Endothelial cell of umbilical vein (primary cell): ENCODE measurements around the gene PGRMC2. TPM values are rescaled to one million over a fixed set of nuclear protein-coding genes. Genes with fewer than 3 reads are reported as not detected.

ENCODE experiments used
- BruUV-seq: library from RNA; stranded (reverse); fragments of 400-500 nt; replicated peaks from 2 replicates; lab custom pipeline; 2021; lab: Mats Ljungman, UMichigan
- CTCF ChIA-PET: fragments of 300-600, 350-600 bp; sonication (Branson Sonifier 250); formaldehyde crosslinking; loops from one replicate; lab custom pipeline; 2021; ENCODE audit warnings: antibody characterized with exemption, inconsistent platforms; lab: Charles Lee
- POLR2A ChIA-PET: fragments of 300-600, 350-600 bp; sonication (Branson Sonifier 250); formaldehyde crosslinking; loops from one replicate; lab custom pipeline; 2021; ENCODE audit warnings: antibody characterized with exemption, inconsistent platforms; lab: Charles Lee
- DNase-seq: peaks from one replicate; pipeline ENCODE4 v3.0.0-alpha.2; 2011; ENCODE audit warnings: low read depth, low spot score
- FAIRE-seq: peaks from 2 replicates; lab custom pipeline; 2011; peaks lifted over from hg19 to GRCh38; lab: Jason Lieb, UNC
- H2AFZ ChIP-seq: 2 replicates; pipeline ENCODE4 v1.6.0; 2012; ENCODE audit warnings: low read depth, low read length, control low read depth, inconsistent platforms
- H3K27ac ChIP-seq: 2 replicates; pipeline ENCODE4 v1.5.1; 2011; ENCODE audit warnings: low read depth, mild to moderate bottlenecking, control low read depth, low read length, moderate library complexity; ENCODE audit not compliant: insufficient read depth
- H3K27me3 ChIP-seq, 2 experiments: 2 replicates each; pipeline versions ENCODE4 v1.6.0 to v1.6.1; 2011; ENCODE audit warnings: low read length in 2 of 2, mixed read lengths in 1 of 2; ENCODE audit not compliant: control insufficient read depth in 2 of 2, insufficient read depth in 2 of 2
- H3K36me3 ChIP-seq, 2 experiments: 2 replicates in 1 of 2; 3 replicates in 1 of 2; pipeline ENCODE4 v1.5.1; 2011; ENCODE audit warnings: low read length in 2 of 2, mild to moderate bottlenecking in 1 of 2, moderate library complexity in 1 of 2; ENCODE audit not compliant: control insufficient read depth in 2 of 2, insufficient read depth in 2 of 2; ENCODE audit errors: extremely low read depth in 1 of 2
- H3K4me1 ChIP-seq: 3 replicates; pipeline ENCODE4 v1.5.1; 2011; ENCODE audit warnings: mild to moderate bottlenecking, low read length; ENCODE audit not compliant: control insufficient read depth, insufficient read depth; ENCODE audit errors: extremely low read depth
- H3K4me2 ChIP-seq: 2 replicates; pipeline ENCODE4 v1.6.1; 2011; ENCODE audit warnings: low read length, control low read depth, mixed read lengths; ENCODE audit not compliant: insufficient read depth
- H3K4me3 ChIP-seq, 3 experiments: fragments of 200-600 bp in 1 of 3; sonication (generic), shearing (Covaris generic) in 1 of 3; replicated peaks in 1 of 3; 2 replicates each; pipeline ENCODE4 v1.5.1; 2011 to 2016; ENCODE audit warnings: control low read depth in 3 of 3, low read length in 3 of 3, mild to moderate bottlenecking in 2 of 3, inconsistent platforms in 1 of 3, low read depth in 1 of 3, moderate library complexity in 1 of 3; ENCODE audit not compliant: insufficient read depth in 1 of 3
- H3K79me2 ChIP-seq: 2 replicates; pipeline ENCODE4 v1.6.0; 2012; ENCODE audit warnings: low read length, inconsistent platforms; ENCODE audit not compliant: control insufficient read depth, insufficient read depth
- H3K9ac ChIP-seq: replicated peaks from 2 replicates; pipeline ENCODE3; 2011; ENCODE audit warnings: low read length, control low read depth; ENCODE audit not compliant: insufficient read depth; ENCODE audit errors: extremely low read depth
- H3K9me1 ChIP-seq: replicated peaks from 3 replicates; pipeline ENCODE4 v1.6.0; 2011; ENCODE audit warnings: mild to moderate bottlenecking, low read length; ENCODE audit not compliant: control insufficient read depth, insufficient read depth; ENCODE audit errors: extremely low read depth
- H3K9me3 ChIP-seq: replicated peaks from 2 replicates; pipeline ENCODE4 v1.5.1; 2012; ENCODE audit warnings: low read length, inconsistent platforms; ENCODE audit not compliant: control insufficient read depth, insufficient read depth
- H4K20me1 ChIP-seq: replicated peaks from 2 replicates; pipeline ENCODE3; 2011; ENCODE audit warnings: mild to moderate bottlenecking, low read length; ENCODE audit not compliant: control insufficient read depth, insufficient read depth; ENCODE audit errors: extremely low read depth
- EZH2 ChIP-seq: IDR thresholded peaks from 2 replicates; pipeline ENCODE4 v1.6.1; 2012; ENCODE audit warnings: borderline replicate concordance, low read depth, mild to moderate bottlenecking, moderate library complexity, low read length, inconsistent platforms; ENCODE audit not compliant: severe bottlenecking
- FOS ChIP-seq: IDR thresholded peaks from 2 replicates; pipeline ENCODE4 v1.6.1; 2011; ENCODE audit warnings: mild to moderate bottlenecking, low read length, moderate library complexity, borderline replicate concordance; ENCODE audit not compliant: insufficient read depth
- GATA2 ChIP-seq: IDR thresholded peaks from 2 replicates; pipeline ENCODE4 v1.7.0; 2011; ENCODE audit warnings: low read depth, mild to moderate bottlenecking, moderate library complexity, mixed read lengths, low read length; ENCODE audit not compliant: insufficient read length, insufficient read depth
- JUN ChIP-seq: IDR thresholded peaks from 2 replicates; pipeline ENCODE4 v1.6.1; 2011; ENCODE audit warnings: borderline replicate concordance, low read depth; ENCODE audit not compliant: insufficient read length, insufficient read depth
- MYC ChIP-seq: IDR thresholded peaks from one replicate; pipeline ENCODE4 v1.6.1; 2011; ENCODE audit warnings: mild to moderate bottlenecking, low read depth, low read length
- POLR2A ChIP-seq: IDR thresholded peaks from 2 replicates; pipeline ENCODE4 v1.6.1; 2012; ENCODE audit warnings: low read depth, mild to moderate bottlenecking, control low read depth, low read length
- POLR2AphosphoS5 ChIP-seq: IDR thresholded peaks from 2 replicates; pipeline ENCODE4 v1.6.1; 2012; ENCODE audit warnings: low read depth, mild to moderate bottlenecking, control low read depth, low read length, moderate library complexity; ENCODE audit not compliant: insufficient read depth
- dilution Hi-C: fragments of 300-500 bp; cut with MboI; formaldehyde crosslinking; loops from one replicate; pipeline ENCODE4 v1.15.0; 2019; ENCODE audit warnings: low sequenced_read_pairs; ENCODE audit not compliant: extremely low pct_ligation_motif_present
- intact Hi-C: fragments of 100-400 bp; cut with micrococcal nuclease; formaldehyde crosslinking; loops from one replicate; pipeline ENCODE4 v1.10.0; 2022
- polyA plus RNA-seq, 4 experiments: library from polyadenylated mRNA; depleted of rRNA in 3 of 4; stranded (reverse) in 3 of 4; unstranded in 1 of 4; fragments of >200 nt; gene quantifications; 2 replicates each; pipeline versions ENCODE4 v1.2.1 to v1.2.3, GENCODE V29; 2011 to 2012; ENCODE audit warnings: missing spikeins in 1 of 4
- total RNA-seq: library from RNA; stranded (reverse); gene quantifications from 2 replicates; pipeline ENCODE4 v1.2.3, GENCODE V29; 2021
- TF ChIP-seq, protein P1 (sequence below), 2 donors: IDR thresholded peaks; 1 replicate in 1 of 2; 2 replicates in 1 of 2; pipeline ENCODE4 v1.5.1; 2011; ENCODE audit warnings: low read length in 2 of 2, mild to moderate bottlenecking in 2 of 2, moderate library complexity in 2 of 2, control low read depth in 1 of 2, inconsistent platforms in 1 of 2, low read depth in 1 of 2; ENCODE audit not compliant: insufficient read depth in 1 of 2; ENCODE audit errors: extremely low read depth in 1 of 2
- TF ChIP-seq, protein P2 (sequence below): IDR thresholded peaks from 2 replicates; pipeline ENCODE4 v1.6.1; 2011; ENCODE audit not compliant: insufficient read depth, insufficient read length

Gene PGRMC2
- total and polyA plus RNA-seq, 2 donors (not counting 3 experiments of a cell fraction or from before 2014, with no cell fraction given), result 10.1 to 63.4 TPM

DNA sequence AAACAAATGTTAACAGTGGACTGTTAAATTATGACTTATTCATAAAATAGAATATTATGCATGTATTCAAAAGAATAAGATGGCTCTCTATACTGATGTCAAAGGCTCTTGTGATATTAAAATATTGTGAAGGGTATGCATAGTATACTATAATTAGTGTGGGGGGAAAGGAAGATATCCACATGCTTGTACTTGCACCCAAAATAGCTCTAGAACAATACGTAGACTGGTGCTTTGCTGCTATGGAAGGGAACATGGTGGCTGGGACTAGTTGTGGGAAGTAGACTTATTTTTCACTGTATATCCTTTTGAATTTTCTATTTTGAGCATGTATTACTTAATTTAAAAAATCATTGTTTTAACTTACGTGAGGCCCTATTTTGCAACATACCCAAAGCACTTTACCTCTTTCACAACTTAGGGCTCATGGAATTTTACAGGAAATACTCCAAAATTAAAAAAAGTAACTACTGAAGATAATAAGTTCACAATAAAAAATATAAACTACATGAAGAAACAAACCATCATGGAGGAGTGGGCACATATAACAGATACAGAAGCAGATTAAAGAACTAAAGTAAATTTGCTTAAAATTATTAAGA, 7.9 kb downstream of the PGRMC2 start:
- no TSS peak for BruUV-seq
- TF ChIP-seq MYC (no peak), FOS (no peak), EZH2 (no peak), GATA2 (no peak), JUN (no peak), POLR2AphosphoS5 (no peak), POLR2A (no peak)
- TF ChIP-seq, protein P1, sequence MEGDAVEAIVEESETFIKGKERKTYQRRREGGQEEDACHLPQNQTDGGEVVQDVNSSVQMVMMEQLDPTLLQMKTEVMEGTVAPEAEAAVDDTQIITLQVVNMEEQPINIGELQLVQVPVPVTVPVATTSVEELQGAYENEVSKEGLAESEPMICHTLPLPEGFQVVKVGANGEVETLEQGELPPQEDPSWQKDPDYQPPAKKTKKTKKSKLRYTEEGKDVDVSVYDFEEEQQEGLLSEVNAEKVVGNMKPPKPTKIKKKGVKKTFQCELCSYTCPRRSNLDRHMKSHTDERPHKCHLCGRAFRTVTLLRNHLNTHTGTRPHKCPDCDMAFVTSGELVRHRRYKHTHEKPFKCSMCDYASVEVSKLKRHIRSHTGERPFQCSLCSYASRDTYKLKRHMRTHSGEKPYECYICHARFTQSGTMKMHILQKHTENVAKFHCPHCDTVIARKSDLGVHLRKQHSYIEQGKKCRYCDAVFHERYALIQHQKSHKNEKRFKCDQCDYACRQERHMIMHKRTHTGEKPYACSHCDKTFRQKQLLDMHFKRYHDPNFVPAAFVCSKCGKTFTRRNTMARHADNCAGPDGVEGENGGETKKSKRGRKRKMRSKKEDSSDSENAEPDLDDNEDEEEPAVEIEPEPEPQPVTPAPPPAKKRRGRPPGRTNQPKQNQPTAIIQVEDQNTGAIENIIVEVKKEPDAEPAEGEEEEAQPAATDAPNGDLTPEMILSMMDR (IDR thresholded peaks at IDR 0.05; ENCODE audit: extremely low read depth in 1 of 2, insufficient read depth in 1 of 2, low read depth in 1 of 2, low read length in 2 of 2), result no peak
- TF ChIP-seq, protein P2, sequence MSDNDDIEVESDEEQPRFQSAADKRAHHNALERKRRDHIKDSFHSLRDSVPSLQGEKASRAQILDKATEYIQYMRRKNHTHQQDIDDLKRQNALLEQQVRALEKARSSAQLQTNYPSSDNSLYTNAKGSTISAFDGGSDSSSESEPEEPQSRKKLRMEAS, result no peak
- H3K4me2 ChIP-seq, result no peak overlapping the region
- H3K4me1 ChIP-seq, result peaks cover 3% of the 10 kb centered on the region
- peaks cover 75% of the 10 kb centered on the region for H3K79me2 ChIP-seq
- no peaks in the 10 kb centered on the region for H4K20me1 ChIP-seq
- CTCF ChIA-PET, result interaction anchor here (0.5 kb wide), 1 partner anchor 497 kb away, joined by 3 read pairs; no protein-coding TSS in a partner anchor
- FAIRE-seq, result no peak
- H3K36me3 ChIP-seq, result no peaks in the 10 kb centered on the region
- H3K27ac ChIP-seq, result no peak overlapping the region
- dilution Hi-C loops, result no loop called here
- no peaks in the 10 kb centered on the region for H3K9me1 ChIP-seq
- POLR2A ChIA-PET, result no interaction called here
- H2AFZ ChIP-seq, result no peak overlapping the region
- H3K4me3 ChIP-seq, result no peak overlapping the region
- no peak overlapping the region for H3K9ac ChIP-seq
- no peaks in the 10 kb centered on the region for H3K9me3 ChIP-seq
- DNase-seq, result no peak
- H3K27me3 ChIP-seq, result no peaks in the 10 kb centered on the region
- intact Hi-C loops, result no loop called here
